Heart right ventricle (tissue), 16 donors: ENCODE data around the gene EXOSC1. TPM values are rescaled to one million over a fixed set of nuclear protein-coding genes. Genes with fewer than 3 reads are reported as not detected.
A peak's percentile ranks its signal among the peaks of the same experiment; 100 is the strongest.

Experiments
- ATAC-seq, 8 donors: fragments of 200-7000 bp; cut with Tn5 transposase; one replicate each; pipeline ENCODE4 v1.9.1; 2020; ENCODE audit warnings: mild to moderate bottlenecking in 8 of 8, moderate library complexity in 8 of 8, moderate number of reproducible peaks in 1 of 8
- DNase-seq, 2 donors: peaks; one replicate each; pipeline ENCODE4 v3.0.0-alpha.2; 2020
- H3K27ac ChIP-seq, 10 donors: fragments of 200-600 bp; sonication (generic) in 2 of 10; one replicate each; pipeline versions ENCODE4 v1.5.0 to v1.8.0; 2020 to 2022; ENCODE audit warnings: mild to moderate bottlenecking in 3 of 10
- H3K27me3 ChIP-seq, 7 donors: fragments of 200-600 bp; one replicate each; pipeline ENCODE4 v1.8.0; 2021 to 2022; ENCODE audit warnings: mild to moderate bottlenecking in 2 of 7
- H3K36me3 ChIP-seq, 9 donors: fragments of 200-600 bp; sonication (generic) in 1 of 9; one replicate each; pipeline versions ENCODE4 v1.5.0 to v1.8.0; 2020 to 2022; ENCODE audit warnings: mild to moderate bottlenecking in 2 of 9
- H3K4me1 ChIP-seq, 9 donors: fragments of 200-600 bp; sonication (generic) in 1 of 9; one replicate each; pipeline versions ENCODE4 v1.5.0 to v1.8.0; 2020 to 2022; ENCODE audit warnings: mild to moderate bottlenecking in 4 of 9
- H3K4me3 ChIP-seq, 10 donors: fragments of 200-600 bp; sonication (generic) in 2 of 10; one replicate each; pipeline versions ENCODE4 v1.5.0 to v1.8.0; 2020 to 2022; ENCODE audit warnings: mild to moderate bottlenecking in 7 of 10, moderate library complexity in 2 of 10
- H3K9me3 ChIP-seq, 11 donors: fragments of 200-600 bp in 10 of 11; sonication (generic) in 2 of 11; one replicate each; pipeline versions ENCODE4 v1.5.0 to v1.8.0; 2013 to 2022; ENCODE audit warnings: mild to moderate bottlenecking in 2 of 11, control low read depth in 1 of 11, moderate library complexity in 1 of 11
- CTCF ChIP-seq, 9 donors: fragments of 200-600 bp; sonication (generic) in 2 of 9; IDR thresholded peaks; one replicate each; pipeline versions ENCODE4 v1.5.0 to v1.8.0; 2021 to 2022; ENCODE audit warnings: antibody characterized with exemption in 9 of 9, mild to moderate bottlenecking in 5 of 9, moderate library complexity in 1 of 9
- WGBS, 2 donors: extraction: QIAGEN DNeasy Blood & Tissue Kit; methylation state at CpG; one replicate each; pipeline ENCODE4 v1.1.7; 2013; ENCODE audit warnings: inconsistent platforms in 1 of 2; 5-methylcytosine and 5-hydroxymethylcytosine counted together
- intact Hi-C, 10 donors: fragments of 100-400 bp; cut with DNase I; formaldehyde crosslinking; loops; one replicate each; pipeline versions ENCODE4 v1.11.1 to v1.14.2; 2022
- long read RNA-seq, 3 donors: library from polyadenylated mRNA; unstranded; transcript quantifications; one replicate each; pipeline ENCODE4 v2.0.0, GENCODE V29; 2020 to 2021
- polyA plus RNA-seq, 2 donors: library from polyadenylated mRNA; stranded (reverse); fragments of 200-250 nt; gene quantifications; one replicate each; pipeline ENCODE4 v1.2.3, GENCODE V29; 2013
- total RNA-seq, 10 donors: library from RNA; stranded (reverse); fragmentation: NEBNext Ultra II Directional in 3 of 10; extraction: Animal tissue kit (Norgen Biotek cat#: 25700) in 3 of 10; gene quantifications; one replicate each; pipeline versions ENCODE4 v1.2.1 to v1.2.4, GENCODE V29; 2021 to 2023
- donor health status: Arrhythmogenic right ventricular cardiomyopathy.
- donor health status: ischemic (EF 13 %, LVEDD 7.1; RV severe dilation, severe dysfunction).
- donor health status: healthy with polysubstance abuse.
- donor health status: DM: no; HTN: yes; CAD: no.
- donor health status: DM: no; HTN: no; CAD: no.
- donor health status: ischemic (EF 25% LVEDD 6.9; RV normal size, moderate dysfunction).
- donor health status: ischemic (EF 25% LVEDD 5.7; RV mildly dilated, moderate dysfunction).
- donor health status: healthy.
- donor health status: DM: yes; HTN: yes; CAD: no.
- donor health status: Ischemic cardiomyopathy.
- donor health status: ischemic (EF 35%, LVEDD 5.7; RV mildly dilated, moderate dysfunction).
- donor health status: nonischemic (EF 11% LVEDD 7.7; RV severe dilation, severe dysfunction).
- donor health status: DM: yes; HTN: yes; CAD: no.
- donor health status: PGD.
- donor health status: ischemic (EF 29% LVEDD 5.4; RV normal size, mild dysfunction).
- donor health status: nonischemic (EF 23%, LVEDD 6.1; RV moderate dilation, normal function).

Gene EXOSC1, protein sequence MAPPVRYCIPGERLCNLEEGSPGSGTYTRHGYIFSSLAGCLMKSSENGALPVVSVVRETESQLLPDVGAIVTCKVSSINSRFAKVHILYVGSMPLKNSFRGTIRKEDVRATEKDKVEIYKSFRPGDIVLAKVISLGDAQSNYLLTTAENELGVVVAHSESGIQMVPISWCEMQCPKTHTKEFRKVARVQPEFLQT
- 10 to 100 TPM; 11.7 to 20.3 (median 15.1) TPM for total RNA-seq
- 10 to 100 TPM; 31.0 to 31.3 TPM for polyA plus RNA-seq
- long read RNA-seq, donor 1, transcript EXOSC1-204 (8 exons, 923 nt): major isoform, 14 of 16 reads
- long read RNA-seq, donor 1, partial matches to known transcripts: 1 of 16 reads
- long read RNA-seq, donor 1, other reads (novel, unspliced or antisense): 1 of 16 reads
- long read RNA-seq, donor 2, transcript EXOSC1-204 (8 exons, 923 nt): major isoform, 8 of 14 reads
- long read RNA-seq, donor 2, partial matches to known transcripts: 3 of 14 reads
- long read RNA-seq, donor 2, other reads (novel, unspliced or antisense): 2 of 14 reads
- long read RNA-seq, donor 3, partial matches to known transcripts: 1 of 8 reads
- long read RNA-seq, donor 3, other reads (novel, unspliced or antisense): 3 of 8 reads

DNA sequence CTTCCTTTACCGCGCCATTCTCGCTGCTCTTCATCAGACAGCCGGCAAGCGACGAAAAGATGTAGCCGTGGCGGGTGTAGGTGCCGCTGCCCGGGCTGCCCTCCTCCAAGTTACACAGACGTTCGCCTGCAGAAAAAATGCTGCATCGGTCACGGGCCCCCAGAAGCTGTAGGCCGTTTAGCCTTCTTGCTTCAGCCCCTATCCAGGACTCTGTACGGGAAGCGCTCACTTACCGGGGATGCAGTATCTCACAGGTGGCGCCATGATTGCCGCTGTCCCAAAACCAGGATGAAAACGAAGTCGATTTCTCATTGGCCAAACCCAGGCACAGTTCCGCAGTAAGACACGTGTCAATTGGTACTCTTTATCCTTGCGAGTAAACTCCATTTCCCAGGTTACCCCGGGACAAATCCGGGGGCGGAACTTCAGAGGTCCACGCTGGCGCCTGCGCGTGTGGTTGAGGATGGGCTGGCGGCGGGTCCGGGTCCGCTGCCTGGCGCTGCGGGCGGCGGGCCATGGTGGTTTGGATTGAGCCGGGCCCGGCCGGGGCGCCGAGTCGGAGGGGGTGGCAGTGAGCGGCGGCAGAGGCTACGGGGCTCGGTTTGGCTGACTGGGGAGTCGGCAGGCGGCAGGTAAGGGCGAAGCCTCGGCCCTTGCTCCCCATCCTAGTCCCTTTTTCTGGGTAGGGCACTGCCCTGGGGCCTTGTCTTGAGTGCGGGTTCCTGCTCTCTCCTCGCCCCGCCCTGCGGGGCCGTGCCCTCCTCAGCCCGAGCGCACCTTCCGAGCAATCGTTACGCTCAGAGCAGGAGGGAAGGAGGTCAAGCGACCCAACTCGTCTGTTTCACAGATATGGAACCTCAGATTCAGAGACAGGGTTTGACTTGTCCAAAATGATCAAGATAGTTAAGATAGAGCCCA lies at the start of gene EXOSC1, which contains the start of gene ZDHHC16:
TSS of gene EXOSC1 (minus strand) at position 285 of the 918 bp plus-strand sequence. CDS start at position 264, 21 bp downstream.
TSS of gene ZDHHC16 (plus strand) at position 454 of the 918 bp plus-strand sequence. CDS start 5,501 bp downstream, outside the sequence.
- peak in 3 of 9 donors; percentile 16 to 42 (median 18) for TF ChIP-seq CTCF (IDR thresholded peaks at IDR 0.05)
- Histone ChIP-seq H3K36me3 (peaks cover 0 to 32% (median 5%) of the 10 kb centered on the region in 9 donors), H3K4me1 (peaks cover 12 to 51% (median 44%) of the 10 kb centered on the region in 9 donors), H3K4me3 (peak within 1 kb of the TSS; percentile 68 to 99 (median 96)), H3K9me3 (no peaks in the 10 kb centered on the region), H3K27ac (peak within 1 kb of the TSS in 8 of 10 donors; percentile 59 to 88 (median 79)), H3K27me3 (no peaks in the 10 kb centered on the region)
- ATAC-seq (peak; percentile 97 to 99 (median 98)), DNase-seq (peak; percentile 85 to 93)
- intact Hi-C loops: loop anchor here in 1 of 10 donors (2.0 kb wide), 1 partner anchor 53 kb away; the partner anchor contains the start of genes MMS19 and UBTD1
- 0% methylated on average over 66 of the region's 66 CpGs for WGBS, 2 donors

- intact Hi-C loops: loop anchor here in 4 of 10 donors (5.0 to 10.0 kb wide), 4 partner anchors 52 to 698 kb away; no protein-coding TSS in a partner anchor
- no peaks in the 10 kb centered on the region for H3K9me3 ChIP-seq
- 21 to 31% methylated on average over 7 of the region's 7 CpGs for WGBS, 2 donors
- no peaks in the 10 kb centered on the region for H3K27me3 ChIP-seq
- peaks cover 9 to 76% (median 59%) of the 10 kb centered on the region in 9 donors for H3K4me1 ChIP-seq
- no peak overlapping the region for H3K4me3 ChIP-seq
- DNase-seq: no peak
- no peak for TF ChIP-seq CTCF (IDR thresholded peaks at IDR 0.05)
- H3K27ac ChIP-seq: peak overlapping the region in 8 of 10 donors; percentile 36 to 88 (median 52)
- peaks cover 0 to 16% (median 0%) of the 10 kb centered on the region in 9 donors for H3K36me3 ChIP-seq
- no peak for ATAC-seq
These were observed 49.2 kb upstream of the EXOSC1 start for GRCh38 chr10:97494863-97495506.

GRCh38 chr10:97494151-97494550 lies 48.3 kb upstream of the EXOSC1 start:
- Histone ChIP-seq H3K36me3 (peaks cover 0 to 16% (median 0%) of the 10 kb centered on the region in 9 donors), H3K4me3 (no peak overlapping the region), H3K9me3 (no peaks in the 10 kb centered on the region), H3K27ac (peak overlapping the region in 8 of 10 donors; percentile 36 to 88 (median 54)), H3K27me3 (no peaks in the 10 kb centered on the region), H3K4me1 (peaks cover 9 to 81% (median 60%) of the 10 kb centered on the region in 9 donors)
- DNase-seq (no peak), ATAC-seq (no peak)
- TF ChIP-seq CTCF (IDR thresholded peaks at IDR 0.05): no peak
- intact Hi-C loops: loop anchor here in 2 of 10 donors (5.0 to 10.0 kb wide), 2 partner anchors 121 to 697 kb away; no protein-coding TSS in a partner anchor
- 15 to 17% methylated on average over 2 of the region's 2 CpGs for WGBS, 2 donors
